ENCODE results near the gene PRDM15. TPM values are rescaled to one million over a fixed set of nuclear protein-coding genes. Genes with fewer than 3 reads are reported as not detected.

The PRDM15 gene
- total RNA-seq, 1 experiment from 2014 or later: 11.2 TPM

DNA sequence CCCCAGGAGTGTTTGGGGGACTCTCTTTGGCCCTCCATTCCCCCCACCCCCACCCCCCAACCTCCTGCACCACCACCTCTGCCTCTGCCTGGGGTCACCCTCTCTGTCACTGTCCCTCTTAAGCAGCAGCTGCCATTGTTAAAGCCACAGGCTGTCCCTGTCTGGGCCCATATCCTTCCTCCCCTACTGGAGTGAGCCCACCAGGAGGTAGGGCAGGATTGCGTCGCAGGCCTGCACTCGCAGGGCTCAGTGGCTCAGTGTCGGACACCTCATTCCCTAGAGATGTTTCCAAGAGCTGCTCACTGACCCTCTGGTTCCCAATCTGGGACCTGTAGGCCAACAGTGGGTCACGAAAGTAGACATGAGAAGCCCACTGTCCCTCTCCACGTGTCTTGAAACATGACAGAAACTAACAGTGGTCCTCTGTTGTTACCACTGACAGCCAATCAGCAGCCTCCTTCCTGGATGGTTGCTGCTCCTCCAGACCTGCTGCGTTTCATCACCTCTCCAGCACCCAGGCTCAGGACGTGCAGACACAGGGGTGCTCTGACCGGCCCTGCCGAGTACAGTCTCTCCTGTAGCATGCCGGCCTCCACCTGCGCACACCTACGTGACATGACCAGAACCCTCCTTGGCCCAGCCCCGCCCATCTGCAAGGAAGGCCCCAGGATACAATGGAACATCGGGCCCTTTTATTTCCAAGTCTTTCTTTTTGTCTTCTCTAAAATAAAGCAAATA lies 7.7 kb downstream of the PRDM15 start:
- no peaks in the 10 kb centered on the region for H3K27me3 ChIP-seq (ENCODE audit: control insufficient read depth, insufficient read depth, low read length)
- no peaks in the 10 kb centered on the region for H3K36me3 ChIP-seq (ENCODE audit: control insufficient read depth, insufficient read depth, low read length)
- DNase-seq (ENCODE audit: low read depth, low spot score) (no peak), ATAC-seq (no peak)
- ChIA-PET POLR2A (no interaction called here), CTCF (no interaction called here)
- no peaks in the 10 kb centered on the region for H3K4me1 ChIP-seq (ENCODE audit: control insufficient read depth, insufficient read depth, low read length)
- in situ Hi-C loops (cut with HindIII; ENCODE audit: low pct_unique_long_range_greater_than_20kb, low sequenced_read_pairs) (no loop called here), intact Hi-C loops (cut with micrococcal nuclease; ENCODE audit: unreplicated experiment) (no loop called here)
- H3K9me3 ChIP-seq (ENCODE audit: control insufficient read depth, insufficient read depth, low read depth, low read length): no peaks in the 10 kb centered on the region
- H3K27ac ChIP-seq (ENCODE audit: low read length): no peak overlapping the region
- H3K4me3 ChIP-seq (ENCODE audit: low read depth in 2 of 2, low read length in 2 of 2): no peak overlapping the region
- no TSS peak for BruUV-seq (replicated peaks)
- TF ChIP-seq REST (IDR thresholded peaks at IDR 0.05; ENCODE audit: insufficient read depth in 1 of 2, low read depth in 2 of 2, low read length in 1 of 2) (no peak), CTCF (IDR thresholded peaks at IDR 0.05) (no peak), POLR2AphosphoS5 (IDR thresholded peaks at IDR 0.05; ENCODE audit: low read depth, low read length) (no peak), SIN3A (IDR thresholded peaks at IDR 0.05; ENCODE audit: borderline replicate concordance, insufficient read depth, low read depth, low read length) (no peak), TCF7L2 (IDR thresholded peaks at IDR 0.05; ENCODE audit: low read depth, low read length) (no peak)

DNA sequence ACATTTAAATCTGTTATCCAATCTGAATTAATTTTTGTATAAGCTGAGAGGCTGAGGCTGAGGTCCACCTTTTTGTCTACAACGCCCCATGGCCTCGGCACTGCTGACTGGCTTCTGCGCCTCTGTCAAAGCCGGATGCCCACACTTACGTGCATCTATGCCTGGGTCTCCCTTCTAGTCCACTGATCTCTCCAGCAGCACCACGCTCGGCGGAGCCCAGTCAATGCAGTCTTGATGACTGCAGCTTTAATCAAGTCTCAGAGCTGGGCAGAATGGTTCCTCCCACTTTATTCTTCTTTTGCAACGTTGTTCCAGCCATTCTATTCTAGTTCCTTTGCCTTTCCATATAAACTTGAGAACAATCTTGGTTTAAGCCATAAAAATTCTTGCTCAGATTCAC lies 9.4 kb downstream of the PRDM15 start:
- no peak for TF ChIP-seq SIN3A (IDR thresholded peaks at IDR 0.05; ENCODE audit: borderline replicate concordance, insufficient read depth, low read depth, low read length)
- no peak for TF ChIP-seq POLR2AphosphoS5 (IDR thresholded peaks at IDR 0.05; ENCODE audit: low read depth, low read length)
- TF ChIP-seq REST (IDR thresholded peaks at IDR 0.05; ENCODE audit: insufficient read depth in 1 of 2, low read depth in 2 of 2, low read length in 1 of 2): no peak
- TF ChIP-seq CTCF (IDR thresholded peaks at IDR 0.05): no peak
- no peak for TF ChIP-seq TCF7L2 (IDR thresholded peaks at IDR 0.05; ENCODE audit: low read depth, low read length)
- Histone ChIP-seq H3K4me1 (ENCODE audit: control insufficient read depth, insufficient read depth, low read length) (no peaks in the 10 kb centered on the region), H3K27me3 (ENCODE audit: control insufficient read depth, insufficient read depth, low read length) (no peaks in the 10 kb centered on the region), H3K4me3 (ENCODE audit: low read depth in 2 of 2, low read length in 2 of 2) (no peak overlapping the region), H3K36me3 (ENCODE audit: control insufficient read depth, insufficient read depth, low read length) (no peaks in the 10 kb centered on the region), H3K27ac (ENCODE audit: low read length) (no peak overlapping the region), H3K9me3 (ENCODE audit: control insufficient read depth, insufficient read depth, low read depth, low read length) (no peaks in the 10 kb centered on the region)
- POLR2A ChIA-PET: no interaction called here
- DNase-seq (ENCODE audit: low read depth, low spot score) (no peak), ATAC-seq (no peak)
- intact Hi-C loops (cut with micrococcal nuclease; ENCODE audit: unreplicated experiment): no loop called here
- CTCF ChIA-PET: no interaction called here
- no TSS peak for BruUV-seq (replicated peaks)
- in situ Hi-C loops (cut with HindIII; ENCODE audit: low pct_unique_long_range_greater_than_20kb, low sequenced_read_pairs): no loop called here
